GM13977 (cell line): ENCODE results near the gene TRAPPC2.

Experiments used
- DNase-seq: peaks from one replicate; pipeline ENCODE4 v3.0.0; 2012; ENCODE audit warnings: low spot score
- CTCF ChIP-seq: IDR thresholded peaks from 2 replicates; pipeline ENCODE4 v1.5.1; 2012; ENCODE audit warnings: mild to moderate bottlenecking, control low read depth; ENCODE audit not compliant: insufficient read depth; ENCODE audit errors: extremely low read depth, missing control alignments
- in situ Hi-C: fragments of 300-500 bp; cut with MboI; formaldehyde crosslinking; loops from one replicate; pipeline ENCODE4 v1.12.0; 2022; ENCODE audit warnings: low sequenced_read_pairs, low pct_unique_long_range_greater_than_20kb, mixed read lengths, inconsistent platforms; ENCODE audit not compliant: unreplicated experiment

The TRAPPC2 gene

GRCh38 chrX:13691841-13692371 is 42.5 kb downstream of the TRAPPC2 start:
- in situ Hi-C loops = loop anchor here (25.0 kb wide), 2 partner anchors 105 to 705 kb away; partner anchors contain the start of gene TMSB4X
- no peak for DNase-seq
- no peak for TF ChIP-seq CTCF

- DNase-seq = no peak
- peak; percentile 42 for TF ChIP-seq CTCF
- in situ Hi-C loops = loop anchor here (25.0 kb wide), 2 partner anchors 104 to 704 kb away; partner anchors contain the start of gene TMSB4X
Observed at GRCh38 chrX:13690836-13691235, 43.6 kb downstream of the TRAPPC2 start.

- DNase-seq = no peak
- in situ Hi-C loops = loop anchor here (25.0 kb wide), 2 partner anchors 102 to 702 kb away; partner anchors contain the start of gene TMSB4X
- no peak for TF ChIP-seq CTCF
Observed at GRCh38 chrX:13689741-13690211, 44.6 kb downstream of the TRAPPC2 start.

GRCh38 chrX:13688958-13689740 is 45.3 kb downstream of the TRAPPC2 start, which contains the start of gene RAB9A:
RAB9A (plus strand) TSS chrX:13689128; CDS start chrX:13708747, 19,619 bp downstream.
- TF ChIP-seq CTCF = no peak
- DNase-seq = peak; percentile 86
- in situ Hi-C loops = loop anchor here (25.0 kb wide), 2 partner anchors 102 to 702 kb away; partner anchors contain the start of gene TMSB4X

GRCh38 chrX:13688384-13688957 is 45.9 kb downstream of the TRAPPC2 start:
- DNase-seq = no peak
- TF ChIP-seq CTCF = no peak
- in situ Hi-C loops = loop anchor here (25.0 kb wide), 2 partner anchors 101 to 701 kb away; partner anchors contain the start of gene TMSB4X

GRCh38 chrX:13687203-13687602 is 47.2 kb downstream of the TRAPPC2 start:
- DNase-seq = no peak
- no peak for TF ChIP-seq CTCF
- in situ Hi-C loops = loop anchor here (25.0 kb wide), 2 partner anchors 100 to 700 kb away; partner anchors contain the start of gene TMSB4X
